ENCODE data around the gene L3MBTL3. TPM values are rescaled to one million over a fixed set of nuclear protein-coding genes. Genes with fewer than 3 reads are reported as not detected.

The L3MBTL3 gene
- total RNA-seq, 2 experiments from 2014 or later = 13.5 to 14.9 TPM

DNA sequence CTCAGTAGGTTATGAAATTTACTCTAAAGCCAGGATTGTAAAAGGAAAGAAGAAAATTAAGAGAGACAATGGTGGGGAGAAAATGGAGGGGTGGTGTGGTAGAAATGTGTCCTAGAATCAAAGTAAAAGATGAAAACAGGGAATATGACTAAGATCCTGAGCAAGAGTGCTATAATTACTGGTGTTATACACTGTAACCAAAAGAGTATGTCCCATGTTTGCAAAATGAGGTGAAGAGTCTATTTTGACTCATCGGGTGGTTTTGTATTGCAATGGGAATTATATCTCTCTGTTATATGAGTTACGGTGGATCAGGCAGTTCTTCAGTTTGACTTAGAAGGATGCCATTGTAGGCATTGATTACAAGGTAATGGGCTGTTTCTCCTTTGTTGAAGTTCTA lies 8.5 kb downstream of the L3MBTL3 start:
- H3K36me3 Mint-ChIP-seq (ENCODE audit: low read depth) = peaks cover 26% of the 10 kb centered on the region
- no peak overlapping the region for H3K4me3 Mint-ChIP-seq
- peaks cover 75% of the 10 kb centered on the region for H3K4me1 Mint-ChIP-seq (ENCODE audit: low read depth)
- peak overlapping the region; percentile 27 for H3K27ac Mint-ChIP-seq
- DNase-seq (no peak), ATAC-seq (peak; percentile 48)
- ChIA-PET POLR2A (no interaction called here), CTCF (interaction anchor here (0.8 to 1.3 kb wide), 2 partner anchors 14 to 251 kb away, joined by 3 read pairs; no protein-coding TSS in a partner anchor)
- TF ChIP-seq, protein P1, sequence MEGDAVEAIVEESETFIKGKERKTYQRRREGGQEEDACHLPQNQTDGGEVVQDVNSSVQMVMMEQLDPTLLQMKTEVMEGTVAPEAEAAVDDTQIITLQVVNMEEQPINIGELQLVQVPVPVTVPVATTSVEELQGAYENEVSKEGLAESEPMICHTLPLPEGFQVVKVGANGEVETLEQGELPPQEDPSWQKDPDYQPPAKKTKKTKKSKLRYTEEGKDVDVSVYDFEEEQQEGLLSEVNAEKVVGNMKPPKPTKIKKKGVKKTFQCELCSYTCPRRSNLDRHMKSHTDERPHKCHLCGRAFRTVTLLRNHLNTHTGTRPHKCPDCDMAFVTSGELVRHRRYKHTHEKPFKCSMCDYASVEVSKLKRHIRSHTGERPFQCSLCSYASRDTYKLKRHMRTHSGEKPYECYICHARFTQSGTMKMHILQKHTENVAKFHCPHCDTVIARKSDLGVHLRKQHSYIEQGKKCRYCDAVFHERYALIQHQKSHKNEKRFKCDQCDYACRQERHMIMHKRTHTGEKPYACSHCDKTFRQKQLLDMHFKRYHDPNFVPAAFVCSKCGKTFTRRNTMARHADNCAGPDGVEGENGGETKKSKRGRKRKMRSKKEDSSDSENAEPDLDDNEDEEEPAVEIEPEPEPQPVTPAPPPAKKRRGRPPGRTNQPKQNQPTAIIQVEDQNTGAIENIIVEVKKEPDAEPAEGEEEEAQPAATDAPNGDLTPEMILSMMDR (IDR thresholded peaks at IDR 0.05) = no peak
- intact Hi-C loops (cut with micrococcal nuclease) = loop anchor here (5.0 to 10.0 kb wide), 2 partner anchors 110 to 532 kb away; no protein-coding TSS in a partner anchor
- H3K27me3 Mint-ChIP-seq = no peaks in the 10 kb centered on the region
- no peaks in the 10 kb centered on the region for H3K9me3 Mint-ChIP-seq

DNA sequence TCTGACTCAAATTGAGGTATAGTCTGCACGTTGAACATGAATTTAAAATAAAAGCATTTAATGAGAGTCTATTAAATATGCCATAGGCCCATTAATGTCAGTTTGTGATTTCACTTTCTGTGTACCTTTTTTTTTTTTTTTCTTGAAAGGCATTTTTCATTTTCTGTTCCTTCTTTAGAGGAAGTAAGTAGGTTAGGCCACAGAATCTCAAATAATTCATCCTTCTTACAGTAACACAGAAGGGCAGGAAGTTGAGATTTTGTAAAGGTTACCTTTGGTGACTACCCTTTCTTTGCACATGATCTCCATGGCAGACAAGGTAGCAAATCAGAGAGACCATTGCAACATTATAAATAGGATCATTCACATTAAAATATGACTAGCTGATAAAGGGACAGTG lies 9.6 kb downstream of the L3MBTL3 start:
- ATAC-seq (peak; percentile 80), DNase-seq (no peak)
- H3K27ac Mint-ChIP-seq = peak overlapping the region; percentile 85
- H3K4me3 Mint-ChIP-seq = peak overlapping the region; percentile 31
- ChIA-PET CTCF (interaction anchor here (0.8 to 1.3 kb wide), 3 partner anchors 8 to 252 kb away, joined by 3 read pairs; no protein-coding TSS in a partner anchor), POLR2A (no interaction called here)
- H3K4me1 Mint-ChIP-seq (ENCODE audit: low read depth) = peaks cover 75% of the 10 kb centered on the region
- H3K36me3 Mint-ChIP-seq (ENCODE audit: low read depth) = peaks cover 26% of the 10 kb centered on the region
- TF ChIP-seq, protein P1 (IDR thresholded peaks at IDR 0.05) = no peak
- intact Hi-C loops (cut with micrococcal nuclease) = loop anchor here (5.0 to 10.0 kb wide), 2 partner anchors 109 to 533 kb away; no protein-coding TSS in a partner anchor
- H3K9me3 Mint-ChIP-seq = no peaks in the 10 kb centered on the region
- no peaks in the 10 kb centered on the region for H3K27me3 Mint-ChIP-seq

DNA sequence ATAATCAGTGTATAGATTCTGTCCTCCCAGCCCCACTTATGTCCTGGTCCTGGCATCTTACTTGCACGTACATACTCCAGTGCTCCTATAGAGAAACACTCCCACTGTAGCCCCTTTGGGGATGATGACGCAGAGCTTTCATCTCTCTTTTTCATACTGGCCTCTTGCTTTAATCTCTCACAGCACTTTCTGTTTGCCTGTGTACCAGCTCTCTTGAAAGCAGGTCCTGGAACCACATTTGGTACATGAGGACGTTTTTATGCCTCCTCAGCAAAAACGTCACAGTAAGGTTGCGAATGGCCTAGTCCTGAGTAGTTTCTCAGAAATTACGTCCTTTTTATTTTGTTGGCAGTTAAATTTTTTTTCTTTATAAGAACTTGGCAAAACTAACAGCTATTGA lies 10.8 kb downstream of the L3MBTL3 start:
- CTCF ChIA-PET = interaction anchor here (8.7 kb wide), 1 partner anchor 7 kb away, joined by 48 read pairs; no protein-coding TSS in a partner anchor
- intact Hi-C loops (cut with micrococcal nuclease) = loop anchor here (5.0 to 10.0 kb wide), 2 partner anchors 108 to 534 kb away; no protein-coding TSS in a partner anchor
- Mint-ChIP-seq H3K4me1 (ENCODE audit: low read depth) (peaks cover 78% of the 10 kb centered on the region), H3K27ac (peak overlapping the region; percentile 85), H3K27me3 (no peaks in the 10 kb centered on the region), H3K9me3 (no peaks in the 10 kb centered on the region), H3K36me3 (ENCODE audit: low read depth) (peaks cover 27% of the 10 kb centered on the region), H3K4me3 (peak overlapping the region; percentile 51)
- DNase-seq = peak; percentile 57
- ATAC-seq = peak; percentile 69
- TF ChIP-seq, protein P1 (IDR thresholded peaks at IDR 0.05) = no peak
- POLR2A ChIA-PET = interaction anchor here (0.8 to 0.9 kb wide), 2 partner anchors 10 to 351 kb away, joined by 3 read pairs; no protein-coding TSS in a partner anchor

DNA sequence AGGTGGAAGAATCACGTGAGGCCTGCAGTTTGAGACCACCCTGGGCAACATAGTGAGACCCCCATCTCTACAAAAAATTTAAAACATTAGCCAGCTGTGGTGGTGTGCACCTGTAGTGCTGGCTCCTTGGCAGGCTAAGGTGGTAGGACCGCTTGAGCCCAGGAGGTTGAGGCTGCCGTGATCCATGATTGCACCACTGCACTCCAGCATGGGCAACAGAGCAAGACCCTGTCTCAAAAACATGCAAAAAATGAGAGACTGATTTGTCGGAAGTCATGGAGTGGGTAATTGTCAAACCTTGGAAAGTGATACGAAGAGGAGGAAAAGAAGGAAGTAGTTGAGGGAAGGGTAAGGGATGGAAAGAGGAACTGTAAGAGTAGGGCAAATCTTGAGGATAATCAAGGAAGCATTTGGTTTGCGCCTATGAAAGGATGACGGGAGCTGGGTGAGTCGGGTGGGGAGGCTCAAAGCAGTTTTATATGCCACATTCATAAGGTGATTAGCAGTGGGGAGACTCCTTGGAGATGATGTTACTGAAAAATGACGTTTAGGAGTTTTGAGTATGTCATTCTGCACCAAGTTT lies 14.5 kb downstream of the L3MBTL3 start:
- ChIA-PET CTCF (interaction anchor here (8.7 kb wide), 1 partner anchor 11 kb away, joined by 48 read pairs; no protein-coding TSS in a partner anchor), POLR2A (no interaction called here)
- intact Hi-C loops (cut with micrococcal nuclease) = no loop called here
- DNase-seq = no peak
- H3K27ac Mint-ChIP-seq = no peak overlapping the region
- TF ChIP-seq, protein P1 (IDR thresholded peaks at IDR 0.05) = no peak
- H3K4me3 Mint-ChIP-seq = no peak overlapping the region
- no peaks in the 10 kb centered on the region for H3K9me3 Mint-ChIP-seq
- no peaks in the 10 kb centered on the region for H3K27me3 Mint-ChIP-seq
- H3K4me1 Mint-ChIP-seq (ENCODE audit: low read depth) = peaks cover 76% of the 10 kb centered on the region
- no peak for ATAC-seq
- peaks cover 15% of the 10 kb centered on the region for H3K36me3 Mint-ChIP-seq (ENCODE audit: low read depth)

DNA sequence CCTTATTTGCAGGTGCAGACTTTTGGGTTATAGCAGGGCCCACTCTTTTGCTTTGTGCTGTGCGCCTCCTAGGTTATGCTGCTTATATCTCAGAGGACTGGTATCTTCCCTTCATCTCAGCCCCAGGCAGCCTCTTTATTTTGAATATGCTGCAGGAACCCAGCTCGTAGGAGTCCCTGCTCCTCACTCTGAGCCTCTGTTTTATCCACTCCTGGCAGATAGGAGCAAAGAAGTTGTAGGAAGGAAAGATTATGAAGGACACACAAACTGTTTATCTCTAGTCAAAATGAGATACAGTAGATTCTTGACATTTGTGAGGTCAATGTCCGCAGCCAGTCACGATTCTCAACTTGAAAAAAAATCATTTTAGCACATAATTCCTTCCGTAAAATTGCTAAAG lies 15.6 kb downstream of the L3MBTL3 start:
- peak overlapping the region; percentile 54 for H3K4me3 Mint-ChIP-seq
- peak overlapping the region; percentile 87 for H3K27ac Mint-ChIP-seq
- ChIA-PET CTCF (interaction anchor here (8.7 kb wide), 1 partner anchor 12 kb away, joined by 48 read pairs; no protein-coding TSS in a partner anchor), POLR2A (no interaction called here)
- no peak for ATAC-seq
- intact Hi-C loops (cut with micrococcal nuclease) = no loop called here
- no peak for DNase-seq
- TF ChIP-seq, protein P1 (IDR thresholded peaks at IDR 0.05) = no peak
- peaks cover 73% of the 10 kb centered on the region for H3K4me1 Mint-ChIP-seq (ENCODE audit: low read depth)
- H3K9me3 Mint-ChIP-seq = no peaks in the 10 kb centered on the region
- H3K36me3 Mint-ChIP-seq (ENCODE audit: low read depth) = peaks cover 17% of the 10 kb centered on the region
- no peaks in the 10 kb centered on the region for H3K27me3 Mint-ChIP-seq
